ENCODE results near the gene ARNT2.

GRCh38 chr15:80395616-80396015 is 8.6 kb upstream of the ARNT2 start:
- TF ChIP-seq ZNF232 (CRISPR knock-in tag; IDR thresholded peaks at IDR 0.05) (no peak), ZNF281 (CRISPR knock-in tag; IDR thresholded peaks at IDR 0.05) (no peak), CTCF (IDR thresholded peaks at IDR 0.05) (no peak), JUN (CRISPR knock-in tag; IDR thresholded peaks at IDR 0.05) (no peak), ZNF138 (CRISPR knock-in tag; conservative IDR thresholded peaks at IDR 0.05) (no peak), NFYB (CRISPR knock-in tag; conservative IDR thresholded peaks at IDR 0.05; ENCODE audit: low read depth) (no peak), ZNF263 (CRISPR knock-in tag; IDR thresholded peaks at IDR 0.05; ENCODE audit: low read depth) (no peak), MAX (CRISPR knock-in tag; IDR thresholded peaks at IDR 0.05) (no peak), ESRRA (CRISPR knock-in tag; IDR thresholded peaks at IDR 0.05; ENCODE audit: borderline replicate concordance) (no peak), SP1 (CRISPR knock-in tag; conservative IDR thresholded peaks at IDR 0.05) (no peak), CBFB (CRISPR knock-in tag; IDR thresholded peaks at IDR 0.05; ENCODE audit: low read depth) (no peak), E2F1 (CRISPR knock-in tag; IDR thresholded peaks at IDR 0.05) (no peak), USF2 (CRISPR knock-in tag; IDR thresholded peaks at IDR 0.05) (no peak), GABPB1 (CRISPR knock-in tag; IDR thresholded peaks at IDR 0.05) (no peak)
